Hematopoietic multipotent progenitor cell treated with erythropoietin and hydrocortisone succinate and interleukin-3 and kit ligand, for 8 days (in vitro differentiated cells): ENCODE data around the gene SULT1A1.
A peak's percentile ranks its signal among the peaks of the same experiment; 100 is the strongest.
"Not testable (repeated sequence)": the region's sequence is repeated elsewhere in the genome, so short reads cannot be mapped to it uniquely, and the experiment has no call there.

ENCODE experiments used
- DNase-seq: peaks from one replicate; pipeline ENCODE4 v3.0.0-alpha.2; 2015

Gene SULT1A1

DNA sequence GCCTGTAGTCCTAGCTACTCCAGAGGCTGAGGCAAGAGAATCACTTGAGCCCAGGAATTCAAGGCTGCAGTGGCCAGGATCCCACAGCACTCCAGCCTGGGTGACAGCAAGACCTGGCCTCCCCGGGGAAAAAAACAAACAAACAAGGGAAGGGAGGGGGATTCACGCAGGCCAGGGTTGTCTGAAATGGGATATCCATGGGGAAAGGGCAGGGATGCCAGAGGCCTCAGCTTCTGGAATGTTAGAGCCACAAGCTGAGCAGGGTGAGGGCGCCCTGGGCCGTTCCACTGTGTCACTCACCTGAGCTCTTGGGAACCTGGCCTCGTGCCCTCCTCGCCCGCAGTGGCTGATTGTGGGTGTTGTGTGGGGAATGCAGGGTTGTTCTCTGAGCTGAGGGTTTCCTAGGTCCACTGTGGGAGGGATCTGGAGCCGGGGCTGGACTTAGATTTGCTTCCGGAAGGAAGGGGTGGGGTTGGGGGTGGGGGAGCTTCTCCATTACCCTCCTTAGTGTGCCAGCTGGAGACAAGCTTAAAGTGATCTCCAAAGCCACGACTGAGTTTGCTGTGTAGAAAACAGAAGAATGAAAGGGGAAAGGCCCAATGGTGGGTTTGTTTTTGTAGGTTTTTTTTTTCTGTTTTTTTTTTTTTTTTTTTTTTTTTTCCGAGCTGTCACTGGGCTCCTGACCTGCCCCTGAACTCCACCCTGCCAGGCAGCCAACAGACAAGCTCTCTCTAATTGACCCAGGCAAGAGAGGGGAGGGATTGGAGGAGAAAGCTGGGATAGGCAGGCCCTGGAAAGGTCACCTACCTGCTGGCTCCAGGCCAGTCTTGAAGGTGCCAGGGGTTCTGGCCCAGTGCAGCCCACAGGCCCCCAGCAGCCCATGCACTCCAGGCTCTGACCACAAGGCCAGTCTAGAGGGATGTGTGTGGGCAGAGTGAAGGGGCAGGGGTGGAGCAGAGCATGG lies at the start of gene SULT1A1:
TSS of gene SULT1A1 (minus strand) at position 414 of the 964 bp plus-strand sequence. CDS start 1,189 bp downstream, outside the sequence.
- DNase-seq = peak; percentile 39

DNA sequence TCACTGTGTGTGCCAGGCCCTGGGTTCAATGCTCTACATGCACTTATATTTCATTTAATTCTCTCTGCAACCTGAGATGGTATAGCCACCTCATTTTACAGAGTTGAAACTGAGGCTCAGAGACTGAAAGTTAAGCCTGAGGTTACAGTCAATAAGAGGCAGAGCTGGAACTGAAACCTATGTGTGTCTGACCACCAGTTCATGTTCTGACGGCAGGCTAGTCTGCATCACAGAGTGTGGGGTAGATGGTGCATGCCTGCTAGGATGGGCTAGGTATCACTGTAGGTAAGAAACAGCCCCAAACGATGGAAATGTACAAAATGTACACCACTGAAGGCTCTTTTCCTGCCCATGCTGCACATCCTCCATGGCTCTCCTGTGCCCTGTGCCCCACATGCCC lies 30.1 kb upstream of the SULT1A1 start:
- not testable (repeated sequence) for DNase-seq

DNA sequence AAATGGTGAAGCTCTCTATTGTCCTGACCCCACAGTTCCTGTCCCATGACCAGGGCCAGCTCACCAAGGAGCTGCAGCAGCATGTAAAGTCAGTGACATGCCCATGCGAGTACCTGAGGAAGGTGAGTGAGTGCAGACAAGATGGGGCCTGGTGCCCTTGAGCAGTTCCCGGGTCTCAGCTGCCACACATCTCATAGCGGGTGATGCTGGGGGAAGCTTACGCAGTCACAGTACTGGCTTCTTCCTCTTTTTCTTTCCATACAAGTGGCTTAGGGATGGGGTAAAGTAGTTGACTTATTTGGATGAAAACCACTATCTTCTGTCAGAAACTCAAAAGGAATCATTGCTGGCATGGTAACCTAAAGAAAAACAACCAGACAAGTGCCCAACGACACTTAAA lies 28.5 kb upstream of the SULT1A1 start:
- DNase-seq = not testable (repeated sequence)

GRCh38 chr16:28637765-28638164 lies 27.9 kb upstream of the SULT1A1 start, which contains the start of gene NPIPB8:
NPIPB8 (plus strand) TSS chr16:28638065; CDS start chr16:28638361, 296 bp downstream.
- not testable (repeated sequence) for DNase-seq

GRCh38 chr16:28636093-28636823 lies 26.4 kb upstream of the SULT1A1 start:
- DNase-seq = not testable (repeated sequence)

DNA sequence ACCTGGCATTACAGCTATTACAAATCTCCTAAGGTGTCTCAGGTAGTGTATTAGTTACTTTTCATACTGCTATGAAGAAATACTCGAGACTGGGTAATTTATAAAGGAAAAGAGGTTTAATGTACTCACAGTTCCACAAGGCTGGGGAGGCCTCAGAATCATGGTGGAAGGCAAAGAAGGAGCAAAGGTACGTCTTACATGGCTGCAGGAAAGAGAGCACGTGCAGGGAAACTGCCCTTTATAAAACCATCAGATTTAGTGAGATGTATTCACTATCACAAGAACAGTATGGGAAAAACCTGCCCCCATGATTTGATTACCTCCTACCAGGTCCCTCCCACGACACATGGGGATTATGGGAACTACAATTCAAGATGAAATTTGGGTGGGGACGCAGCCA lies 21.1 kb upstream of the SULT1A1 start:
- DNase-seq = not testable (repeated sequence)

GRCh38 chr16:28623172-28623711 lies 13.4 kb upstream of the SULT1A1 start:
- DNase-seq = peak; percentile 78

GRCh38 chr16:28622532-28623171 lies 12.8 kb upstream of the SULT1A1 start:
- DNase-seq = not testable (repeated sequence)

DNA sequence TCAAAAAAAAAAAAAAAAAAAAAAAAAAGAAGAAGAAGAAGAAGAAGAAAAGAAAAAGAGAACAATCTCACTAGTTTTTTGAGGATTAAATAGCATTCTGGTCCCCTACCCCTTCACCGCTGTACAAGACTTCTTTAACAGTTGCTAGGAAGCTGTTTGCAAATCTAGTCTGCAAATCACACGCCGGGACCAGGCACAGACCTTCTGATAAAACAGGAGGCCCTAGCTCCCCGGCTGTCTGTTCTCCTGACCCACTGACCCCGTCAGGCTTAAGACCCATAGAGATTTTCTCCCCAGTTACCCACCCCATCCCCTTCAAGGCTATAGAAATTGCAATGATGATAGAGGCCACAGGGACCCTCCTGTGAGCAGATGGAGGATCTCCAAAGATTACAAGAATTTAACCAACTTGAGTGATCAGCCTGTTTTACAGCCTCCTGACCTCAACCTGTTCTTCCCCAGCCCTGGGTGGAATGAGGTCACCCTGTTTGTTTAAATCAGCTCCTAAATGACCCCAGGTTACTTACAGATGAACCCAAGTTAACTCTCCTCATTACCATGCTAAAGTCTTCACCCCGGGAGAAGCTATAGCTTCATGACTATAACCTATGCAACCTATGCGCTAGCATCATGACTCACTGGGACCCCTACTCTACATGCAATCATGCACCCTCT lies 11.8 kb upstream of the SULT1A1 start:
- DNase-seq = no peak

DNA sequence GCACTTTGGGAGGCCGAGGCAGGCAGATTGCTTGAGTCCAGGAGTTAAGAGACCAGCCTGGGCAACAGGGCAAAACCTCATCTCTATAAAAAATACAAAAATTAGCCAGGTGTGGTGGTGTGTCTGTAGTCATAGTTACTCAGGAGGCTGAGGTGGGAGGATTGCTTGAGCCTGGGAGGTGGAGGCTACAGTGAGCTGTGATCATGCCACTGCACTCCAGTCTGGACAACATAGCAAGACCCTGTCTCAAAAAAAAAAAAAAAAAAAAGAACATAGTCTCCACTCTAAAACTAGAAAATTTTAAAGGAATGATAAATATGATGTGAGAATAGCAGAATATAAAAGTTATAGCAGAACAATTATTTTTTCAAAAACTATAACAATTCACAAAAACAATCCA lies 10.5 kb upstream of the SULT1A1 start:
- DNase-seq = not testable (repeated sequence)

- no peak for DNase-seq
Measured at GRCh38 chr16:28617874-28618273, 8.0 kb upstream of the SULT1A1 start.

DNA sequence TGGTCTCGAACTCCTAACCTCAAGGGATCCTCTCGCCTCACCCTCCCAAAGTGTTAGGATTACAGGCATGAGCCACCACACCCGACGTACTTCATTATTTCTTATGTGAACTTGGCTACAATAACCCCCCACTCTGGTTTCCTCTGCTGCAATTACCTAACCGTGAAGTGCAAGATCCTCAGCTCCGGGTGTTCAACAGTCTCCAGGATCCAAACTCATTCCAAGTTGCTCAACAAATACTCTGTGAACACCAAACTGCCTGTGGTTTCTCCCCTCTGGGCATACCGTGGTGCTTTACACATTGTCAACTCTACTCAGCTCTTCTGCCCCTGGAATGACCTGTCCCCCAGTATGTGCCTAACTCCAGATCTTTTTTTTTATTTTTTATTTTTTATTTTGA lies 6.8 kb upstream of the SULT1A1 start:
- no peak for DNase-seq

- DNase-seq = not testable (repeated sequence)
Measured at GRCh38 chr16:28616224-28616577, 6.4 kb upstream of the SULT1A1 start.

GRCh38 chr16:28615486-28616223 lies 5.8 kb upstream of the SULT1A1 start:
- peak; percentile 26 for DNase-seq

GRCh38 chr16:28614561-28614960 lies 4.7 kb upstream of the SULT1A1 start:
- DNase-seq = not testable (repeated sequence)

- DNase-seq = not testable (repeated sequence)
Measured at GRCh38 chr16:28613912-28614311, 4.1 kb upstream of the SULT1A1 start.

DNA sequence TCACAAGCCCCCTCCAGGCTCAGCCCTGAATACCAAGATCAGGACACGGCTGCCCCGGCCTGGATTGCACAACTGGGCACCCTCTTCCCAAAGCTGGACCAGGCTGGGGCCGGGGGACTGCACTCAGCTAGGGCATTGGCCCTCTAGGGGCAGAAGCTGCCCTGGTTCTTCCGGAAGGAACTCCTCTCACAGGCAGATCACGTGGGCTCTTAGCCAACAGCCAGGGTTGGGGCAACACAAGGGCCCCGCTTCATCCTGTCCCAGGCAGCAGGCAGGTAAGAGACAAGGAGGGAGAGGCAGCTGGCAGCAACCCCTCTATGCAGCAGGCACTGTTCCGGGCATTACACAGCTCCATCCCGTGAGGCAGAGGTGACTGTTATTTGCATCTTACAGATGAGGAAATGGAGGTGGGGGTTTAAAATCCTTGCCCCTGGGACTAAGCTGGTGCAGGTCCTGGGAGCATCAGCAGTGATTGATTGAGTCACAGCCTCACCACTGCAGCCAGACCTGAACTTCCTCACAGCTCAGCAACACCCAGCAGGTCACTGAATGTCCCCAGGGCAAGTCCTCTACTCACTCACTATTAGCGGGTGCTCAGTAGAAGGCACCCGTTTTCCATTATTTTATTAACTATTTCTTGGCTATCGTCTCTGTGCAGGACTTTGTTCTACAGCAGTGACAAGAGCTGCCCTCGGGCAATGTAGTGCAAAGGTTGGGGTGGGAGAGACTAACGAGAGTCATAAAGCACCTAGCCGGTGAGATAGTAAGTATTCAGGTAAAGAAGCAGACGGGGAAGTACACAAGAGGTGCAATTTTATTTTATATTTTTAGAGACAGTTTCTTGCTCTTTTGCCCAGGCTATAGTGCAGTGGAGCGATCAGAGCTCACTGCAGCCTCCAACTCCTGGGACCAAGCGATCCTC lies 2.8 kb upstream of the SULT1A1 start:
- not testable (repeated sequence) for DNase-seq

GRCh38 chr16:28610595-28611191 lies 849 bp upstream of the SULT1A1 start:
- DNase-seq = no peak

- not testable (repeated sequence) for DNase-seq
Measured at GRCh38 chr16:28608867-28609596, 812 bp downstream of the SULT1A1 start.
